ENCODE data around the gene HMGA1.
A peak's percentile ranks its signal among the peaks of the same experiment; 100 is the strongest.

GRCh38 chr6:34235307-34236130 is 1.2 kb upstream of the HMGA1 start:
- no peak for TF ChIP-seq JUNB (IDR thresholded peaks at IDR 0.05)
- TF ChIP-seq CTCF (IDR thresholded peaks at IDR 0.05 in 2 of 3, conservative IDR thresholded peaks at IDR 0.05 in 1 of 3; ENCODE audit: control insufficient read depth in 2 of 3, extremely low read depth in 1 of 3, insufficient read depth in 1 of 3, low read depth in 3 of 3, low read length in 3 of 3): no peak
- no peak for TF ChIP-seq RCOR1 (conservative IDR thresholded peaks at IDR 0.05; ENCODE audit: low read depth, low read length)
- TF ChIP-seq SKIL (IDR thresholded peaks at IDR 0.05; ENCODE audit: low read depth, poor library complexity, severe bottlenecking): no peak
- TF ChIP-seq TARDBP (IDR thresholded peaks at IDR 0.05; ENCODE audit: borderline replicate concordance): no peak
- no peak for TF ChIP-seq USF1 (IDR thresholded peaks at IDR 0.05; ENCODE audit: borderline replicate concordance, extremely low read length, insufficient read depth, low read depth, low read length)
- peak; percentile 87 for TF ChIP-seq BACH1 (IDR thresholded peaks at IDR 0.05; ENCODE audit: borderline replicate concordance)
- TF ChIP-seq KAT2A (conservative IDR thresholded peaks at IDR 0.05; ENCODE audit: control insufficient read depth, low read depth, low read length): no peak
- no peak for TF ChIP-seq EP300 (IDR thresholded peaks at IDR 0.05; ENCODE audit: borderline replicate concordance in 1 of 2, control insufficient read depth in 1 of 2, low read depth in 2 of 2, low read length in 2 of 2)
- TF ChIP-seq USF2 (IDR thresholded peaks at IDR 0.05; ENCODE audit: borderline replicate concordance, low read depth, low read length): no peak
- TF ChIP-seq FOXK2 (IDR thresholded peaks at IDR 0.05): no peak
- TF ChIP-seq YY1 (IDR thresholded peaks at IDR 0.05; ENCODE audit: low read depth, low read length): peak; percentile 88
- TF ChIP-seq SMC3 (IDR thresholded peaks at IDR 0.05; ENCODE audit: borderline replicate concordance, low read length): no peak
- no peak; the same call in 1 of the 2 replicates for TF ChIP-seq TAF1 (IDR thresholded peaks at IDR 0.05; ENCODE audit: borderline replicate concordance, low read depth, low read length)

Data from GM12878 (cell line).